Neural progenitor cell (in vitro differentiated cells): ENCODE results near the gene SMDT1. TPM values are rescaled to one million over a fixed set of nuclear protein-coding genes. Genes with fewer than 3 reads are reported as not detected.
"Not testable (repeated sequence)": the region's sequence is repeated elsewhere in the genome, so short reads cannot be mapped to it uniquely, and the experiment has no call there.

Experiments
- DNase-seq: peaks from one replicate; pipeline ENCODE4 v3.0.0-alpha.2; 2016; ENCODE audit warnings: low spot score
- H2AFZ ChIP-seq: fragments of 200-600 bp; sonication (generic); replicated peaks from 2 replicates; pipeline ENCODE4 v1.6.1; 2016; ENCODE audit warnings: antibody characterized with exemption
- H3F3A ChIP-seq: fragments of 200-600 bp; sonication (generic); 2 replicates; pipeline ENCODE4 v1.6.1; 2016; ENCODE audit warnings: antibody characterized with exemption, low read depth
- H3K27ac ChIP-seq: fragments of 200-600 bp; sonication (generic); 2 replicates; pipeline ENCODE4 v1.5.1; 2016; ENCODE audit warnings: mild to moderate bottlenecking
- H3K27me3 ChIP-seq: fragments of 200-600 bp; sonication (generic); 2 replicates; pipeline ENCODE4 v1.6.1; 2016; ENCODE audit warnings: mild to moderate bottlenecking, moderate library complexity
- H3K36me3 ChIP-seq: fragments of 200-600 bp; sonication (generic); 2 replicates; pipeline ENCODE4 v1.5.1; 2016
- H3K4me1 ChIP-seq: fragments of 200-600 bp; sonication (generic); 2 replicates; pipeline ENCODE4 v1.6.1; 2016; ENCODE audit warnings: mixed run types
- H3K4me2 ChIP-seq: fragments of 200-600 bp; sonication (generic); 2 replicates; pipeline ENCODE4 v1.6.1; 2016
- H3K4me3 ChIP-seq: fragments of 200-600 bp; sonication (generic); 2 replicates; pipeline ENCODE4 v1.5.1; 2016
- H3K79me2 ChIP-seq: fragments of 200-600 bp; sonication (generic); 2 replicates; pipeline ENCODE4 v1.6.1; 2016; ENCODE audit warnings: low read depth
- H3K9ac ChIP-seq: fragments of 200-600 bp; sonication (generic); 2 replicates; pipeline ENCODE4 v1.6.1; 2016
- H3K9me3 ChIP-seq: fragments of 200-600 bp; sonication (generic); 2 replicates; pipeline ENCODE4 v1.5.1; 2016; ENCODE audit warnings: low read depth
- H4K20me1 ChIP-seq: fragments of 200-600 bp; sonication (generic); 2 replicates; pipeline ENCODE4 v1.6.1; 2016; ENCODE audit warnings: low read depth
- H3K27ac Mint-ChIP-seq: 3 replicates; pipeline ENCODE4 v1.8.0; 2021; ENCODE audit warnings: mixed read lengths
- H3K27me3 Mint-ChIP-seq: 2 replicates; pipeline ENCODE4 v1.8.0; 2022; ENCODE audit warnings: low read depth, mild to moderate bottlenecking, inconsistent platforms, moderate library complexity, mixed read lengths; ENCODE audit not compliant: insufficient read depth
- H3K36me3 Mint-ChIP-seq: 3 replicates; pipeline ENCODE4 v1.8.0; 2021; ENCODE audit warnings: mixed read lengths
- H3K4me1 Mint-ChIP-seq: 3 replicates; pipeline ENCODE4 v1.8.0; 2021; ENCODE audit warnings: mixed read lengths
- H3K4me3 Mint-ChIP-seq: 3 replicates; pipeline ENCODE4 v1.8.0; 2021; ENCODE audit warnings: mild to moderate bottlenecking, moderate library complexity, mixed read lengths
- H3K9me3 Mint-ChIP-seq: 3 replicates; pipeline ENCODE4 v1.8.0; 2020; ENCODE audit warnings: mixed read lengths
- CTCF ChIP-seq: fragments of 200-600 bp; sonication (generic); IDR thresholded peaks from 2 replicates; pipeline ENCODE4 v1.5.1; 2017; ENCODE audit warnings: antibody characterized with exemption, mild to moderate bottlenecking
- EZH2 ChIP-seq: fragments of 200-600 bp; sonication (generic); IDR thresholded peaks from 2 replicates; pipeline ENCODE4 v1.6.1; 2017; ENCODE audit warnings: antibody characterized with exemption, mild to moderate bottlenecking, moderate library complexity
- EZH2phosphoT487 ChIP-seq: fragments of 200-600 bp; sonication (generic); IDR thresholded peaks from 2 replicates; pipeline ENCODE4 v1.6.1; 2017; ENCODE audit warnings: antibody characterized with exemption
- total RNA-seq: library from RNA; depleted of rRNA; stranded (reverse); fragments of >200 nt; gene quantifications from 2 replicates; pipeline ENCODE4 v1.2.3, GENCODE V29; 2015; ENCODE audit warnings: low replicate concordance

SMDT1 gene
- total RNA-seq, 1 donor from 2014 or later, result 2.9 TPM

GRCh38 chr22:42123529-42123928, 44.0 kb downstream of the SMDT1 start:
- H3K36me3 ChIP-seq, H3K4me1 Mint-ChIP-seq, H3K9me3 Mint-ChIP-seq: not testable (repeated sequence)

GRCh38 chr22:42127606-42128005, 48.1 kb downstream of the SMDT1 start:
- H3K9me3 Mint-ChIP-seq, result no peaks in the 10 kb centered on the region
- no peaks in the 10 kb centered on the region for H3K79me2 ChIP-seq
- no peaks in the 10 kb centered on the region for H3K27me3 ChIP-seq
- no peaks in the 10 kb centered on the region for H3K36me3 Mint-ChIP-seq
- no peak overlapping the region for H3K4me2 ChIP-seq
- no peak overlapping the region for H3K9ac ChIP-seq
- no peak overlapping the region for H3K27ac ChIP-seq
- peaks cover 10% of the 10 kb centered on the region for H3K27me3 Mint-ChIP-seq
- no peaks in the 10 kb centered on the region for H3K9me3 ChIP-seq
- no peak overlapping the region for H3K4me3 ChIP-seq
- TF ChIP-seq CTCF (no peak), EZH2phosphoT487 (no peak), EZH2 (no peak)
- no peaks in the 10 kb centered on the region for H3K4me1 ChIP-seq
- H3K4me1 Mint-ChIP-seq, result no peaks in the 10 kb centered on the region
- no peak overlapping the region for H3K27ac Mint-ChIP-seq
- H4K20me1 ChIP-seq, result no peaks in the 10 kb centered on the region
- H2AFZ ChIP-seq, result no peak overlapping the region
- no peak overlapping the region for H3K4me3 Mint-ChIP-seq
- H3F3A ChIP-seq, result no peaks in the 10 kb centered on the region
- H3K36me3 ChIP-seq, result no peaks in the 10 kb centered on the region
- DNase-seq, result no peak

More at GRCh38 chr22:42123529-42123928, 44.0 kb downstream of the SMDT1 start:
- H3K4me2 ChIP-seq, H3K4me3 Mint-ChIP-seq, H3K27ac ChIP-seq, H3K36me3 Mint-ChIP-seq, H3K4me1 ChIP-seq, H3K4me3 ChIP-seq, H2AFZ ChIP-seq, H3K27ac Mint-ChIP-seq, H4K20me1 ChIP-seq, H3K9ac ChIP-seq, H3K9me3 ChIP-seq, H3K27me3 Mint-ChIP-seq, H3K79me2 ChIP-seq, DNase-seq, H3F3A ChIP-seq, H3K27me3 ChIP-seq: not testable (repeated sequence)

- not testable (repeated sequence) for H3K27ac ChIP-seq, H3F3A ChIP-seq, H3K4me3 Mint-ChIP-seq, H3K4me1 Mint-ChIP-seq, H3K9me3 ChIP-seq, H3K36me3 Mint-ChIP-seq, H3K27me3 Mint-ChIP-seq, DNase-seq, H3K4me2 ChIP-seq, H3K9me3 Mint-ChIP-seq, H3K27me3 ChIP-seq, H3K4me3 ChIP-seq, H3K4me1 ChIP-seq, H4K20me1 ChIP-seq, H2AFZ ChIP-seq, H3K27ac Mint-ChIP-seq, H3K79me2 ChIP-seq, H3K9ac ChIP-seq, H3K36me3 ChIP-seq
Observed at GRCh38 chr22:42128007-42128406, 48.5 kb downstream of the SMDT1 start.

- H4K20me1 ChIP-seq, H3K27ac ChIP-seq, H3K79me2 ChIP-seq, H3K4me3 ChIP-seq, H3K9me3 ChIP-seq, H3K4me1 ChIP-seq, H3K4me3 Mint-ChIP-seq, DNase-seq, H3K27me3 ChIP-seq, H3K36me3 Mint-ChIP-seq, H2AFZ ChIP-seq, H3K4me2 ChIP-seq, H3F3A ChIP-seq, H3K9ac ChIP-seq, H3K4me1 Mint-ChIP-seq, H3K36me3 ChIP-seq, H3K9me3 Mint-ChIP-seq, H3K27me3 Mint-ChIP-seq: not testable (repeated sequence)
- H3K27ac Mint-ChIP-seq, result peak overlapping the region; percentile 89
Observed at GRCh38 chr22:42128776-42129694, 49.5 kb downstream of the SMDT1 start.

- H4K20me1 ChIP-seq, H2AFZ ChIP-seq, H3K4me2 ChIP-seq, H3K27ac ChIP-seq, H3K27me3 ChIP-seq, H3K27ac Mint-ChIP-seq, H3K4me1 ChIP-seq, DNase-seq, H3K4me1 Mint-ChIP-seq, H3K9ac ChIP-seq, H3K36me3 ChIP-seq, H3K4me3 Mint-ChIP-seq, H3K9me3 Mint-ChIP-seq, H3F3A ChIP-seq, H3K79me2 ChIP-seq, H3K36me3 Mint-ChIP-seq, H3K4me3 ChIP-seq, H3K9me3 ChIP-seq: not testable (repeated sequence)
- H3K27me3 Mint-ChIP-seq, result peaks cover 11% of the 10 kb centered on the region
Observed at GRCh38 chr22:42130182-42130581, 50.7 kb downstream of the SMDT1 start.

- not testable (repeated sequence) for H3K36me3 ChIP-seq, H3K4me1 Mint-ChIP-seq, H2AFZ ChIP-seq, H3K4me3 Mint-ChIP-seq, H4K20me1 ChIP-seq, H3K9me3 ChIP-seq, H3K27me3 ChIP-seq, H3K9ac ChIP-seq, H3K4me2 ChIP-seq, H3K27ac Mint-ChIP-seq, H3K36me3 Mint-ChIP-seq, H3K27ac ChIP-seq, H3K9me3 Mint-ChIP-seq, DNase-seq, H3K79me2 ChIP-seq, H3K4me3 ChIP-seq, H3F3A ChIP-seq, H3K4me1 ChIP-seq
- peaks cover 11% of the 10 kb centered on the region for H3K27me3 Mint-ChIP-seq
Observed at GRCh38 chr22:42130639-42131431, 51.3 kb downstream of the SMDT1 start, which contains the start of gene CYP2D6. Gene CYP2D6 (minus strand): TSS chr22:42130810. CDS start chr22:42130791, 19 bp downstream.
